Activated CD8-positive, alpha-beta T cell treated with anti-CD3 and anti-CD28 coated beads for 36 hours (primary cell): ENCODE data around the gene PPP1R9A. TPM values are rescaled to one million over a fixed set of nuclear protein-coding genes. Genes with fewer than 3 reads are reported as not detected.
"Not testable (repeated sequence)": the region's sequence is repeated elsewhere in the genome, so short reads cannot be mapped to it uniquely, and the experiment has no call there.

Experiments
- ATAC-seq: fragments of 200-7000 bp; cut with Tn5 transposase; one replicate; pipeline ENCODE4 v1.10.0; 2021; ENCODE audit warnings: mild to moderate bottlenecking, moderate library complexity
- CTCF ChIA-PET: fragments of 350-600 bp; sonication (Branson Sonifier 250); formaldehyde crosslinking; loops from one replicate; lab custom pipeline; 2021; ENCODE audit warnings: antibody characterized with exemption; lab: Charles Lee
- POLR2A ChIA-PET: fragments of 350-600 bp; sonication (Branson Sonifier 250); formaldehyde crosslinking; loops from one replicate; lab custom pipeline; 2021; ENCODE audit warnings: antibody characterized with exemption; lab: Charles Lee
- DNase-seq: peaks from one replicate; pipeline ENCODE4 v3.0.0-alpha.2; 2020
- H3K27ac Mint-ChIP-seq: one replicate; pipeline ENCODE4 v1.8.0; 2021; ENCODE audit warnings: mild to moderate bottlenecking, mixed read lengths
- H3K27me3 Mint-ChIP-seq: one replicate; pipeline ENCODE4 v1.8.0; 2021; ENCODE audit warnings: mixed read lengths
- H3K36me3 Mint-ChIP-seq: one replicate; pipeline ENCODE4 v1.8.0; 2021; ENCODE audit warnings: low read depth, mixed read lengths
- H3K4me1 Mint-ChIP-seq: one replicate; pipeline ENCODE4 v1.8.0; 2021; ENCODE audit warnings: low read depth, mixed read lengths
- H3K4me3 Mint-ChIP-seq: one replicate; pipeline ENCODE4 v1.8.0; 2021; ENCODE audit warnings: mild to moderate bottlenecking, moderate library complexity, mixed read lengths
- H3K9me3 Mint-ChIP-seq: one replicate; pipeline ENCODE4 v1.8.0; 2021; ENCODE audit warnings: mixed read lengths
- CTCF ChIP-seq: fragments of 200-600 bp; IDR thresholded peaks from one replicate; pipeline ENCODE4 v1.8.0; 2022; ENCODE audit warnings: antibody characterized with exemption, mild to moderate bottlenecking
- intact Hi-C: fragments of 100-400 bp; cut with micrococcal nuclease; formaldehyde crosslinking; loops from one replicate; pipeline ENCODE4 v1.10.0; 2022
- total RNA-seq, 2 experiments: library from RNA; stranded (reverse); gene quantifications; one replicate each; pipeline ENCODE4 v1.2.3, GENCODE V29; 2021

PPP1R9A gene
- total RNA-seq, 2 experiments from 2014 or later: 0.05 to 0.13 TPM

- peaks cover under 1% of the 10 kb centered on the region for H3K9me3 Mint-ChIP-seq
These were observed 89.0 kb downstream of the PPP1R9A start for GRCh38 chr7:94996369-94996768.

GRCh38 chr7:94997547-94997946 lies 90.2 kb downstream of the PPP1R9A start:
- ATAC-seq (no peak), DNase-seq (no peak)
- Mint-ChIP-seq H3K9me3 (no peaks in the 10 kb centered on the region), H3K4me3 (no peak overlapping the region), H3K27me3 (peaks cover 2% of the 10 kb centered on the region), H3K36me3 (no peaks in the 10 kb centered on the region), H3K27ac (no peak overlapping the region), H3K4me1 (no peaks in the 10 kb centered on the region)
- intact Hi-C loops: no loop called here
- CTCF ChIA-PET: no interaction called here
- TF ChIP-seq CTCF: no peak
- POLR2A ChIA-PET: no interaction called here

More at GRCh38 chr7:94996369-94996768, 89.0 kb downstream of the PPP1R9A start:
- no peaks in the 10 kb centered on the region for H3K27me3 Mint-ChIP-seq
- ATAC-seq: no peak
- intact Hi-C loops: no loop called here
- ChIA-PET POLR2A (no interaction called here), CTCF (no interaction called here)
- H3K4me1 Mint-ChIP-seq: no peaks in the 10 kb centered on the region
- DNase-seq: no peak
- H3K27ac Mint-ChIP-seq: no peak overlapping the region
- no peak overlapping the region for H3K4me3 Mint-ChIP-seq
- no peak for TF ChIP-seq CTCF
- no peaks in the 10 kb centered on the region for H3K36me3 Mint-ChIP-seq

- DNase-seq (no peak), ATAC-seq (no peak)
- CTCF ChIA-PET: no interaction called here
- intact Hi-C loops: no loop called here
- no peaks in the 10 kb centered on the region for H3K36me3 Mint-ChIP-seq
- no peaks in the 10 kb centered on the region for H3K9me3 Mint-ChIP-seq
- POLR2A ChIA-PET: no interaction called here
- no peak overlapping the region for H3K4me3 Mint-ChIP-seq
- H3K27me3 Mint-ChIP-seq: peaks cover 2% of the 10 kb centered on the region
- H3K4me1 Mint-ChIP-seq: no peaks in the 10 kb centered on the region
- no peak for TF ChIP-seq CTCF
- no peak overlapping the region for H3K27ac Mint-ChIP-seq
These were observed 91.1 kb downstream of the PPP1R9A start for GRCh38 chr7:94998266-94999068.

- DNase-seq (no peak), ATAC-seq (no peak)
- POLR2A ChIA-PET: no interaction called here
- TF ChIP-seq CTCF: no peak
- CTCF ChIA-PET: no interaction called here
- Mint-ChIP-seq H3K9me3 (no peaks in the 10 kb centered on the region), H3K27me3 (peaks cover 2% of the 10 kb centered on the region), H3K4me3 (no peak overlapping the region), H3K27ac (no peak overlapping the region), H3K36me3 (no peaks in the 10 kb centered on the region), H3K4me1 (no peaks in the 10 kb centered on the region)
- intact Hi-C loops: no loop called here
These were observed 91.6 kb downstream of the PPP1R9A start for GRCh38 chr7:94999069-94999351.

- intact Hi-C loops, POLR2A ChIA-PET, H3K27ac Mint-ChIP-seq, H3K36me3 Mint-ChIP-seq, H3K4me1 Mint-ChIP-seq, H3K27me3 Mint-ChIP-seq, ATAC-seq, H3K4me3 Mint-ChIP-seq, CTCF ChIA-PET, DNase-seq, H3K9me3 Mint-ChIP-seq: not testable (repeated sequence)
These were observed 92.2 kb downstream of the PPP1R9A start for GRCh38 chr7:94999601-95000000.
